Activated CD8-positive, alpha-beta memory T cell treated with anti-CD3 and anti-CD28 coated beads, Interleukin-2, amount 50 U/mL, for 24 hours (primary cell): ENCODE results near the gene TLCD5.
A peak's percentile ranks its signal among the peaks of the same experiment; 100 is the strongest.

ENCODE experiments used
- DNase-seq: peaks from one replicate; pipeline ENCODE4 v3.0.0-alpha.2; 2020; ENCODE audit errors: extremely low read depth

The TLCD5 gene

DNA sequence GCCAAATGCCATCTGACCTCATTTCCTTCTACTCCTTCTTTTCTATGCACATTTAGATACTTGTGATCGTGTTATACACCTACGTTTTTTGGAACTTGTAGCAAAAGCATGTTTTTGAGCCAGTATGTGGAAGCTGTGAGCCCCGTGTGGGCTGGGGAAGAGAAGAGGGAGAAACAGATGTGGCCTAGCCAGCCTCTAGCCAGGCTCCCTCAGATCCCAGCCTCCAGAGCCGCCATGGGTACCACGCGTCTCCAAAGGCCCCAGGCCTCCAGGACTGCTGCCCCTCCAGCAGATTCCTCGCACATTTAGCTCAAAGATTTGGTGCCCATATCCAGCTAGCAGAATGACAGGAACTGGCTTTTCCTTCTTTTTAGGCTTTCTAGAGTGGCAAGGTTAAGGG is 17.0 kb upstream of the TLCD5 start:
- no peak for DNase-seq

DNA sequence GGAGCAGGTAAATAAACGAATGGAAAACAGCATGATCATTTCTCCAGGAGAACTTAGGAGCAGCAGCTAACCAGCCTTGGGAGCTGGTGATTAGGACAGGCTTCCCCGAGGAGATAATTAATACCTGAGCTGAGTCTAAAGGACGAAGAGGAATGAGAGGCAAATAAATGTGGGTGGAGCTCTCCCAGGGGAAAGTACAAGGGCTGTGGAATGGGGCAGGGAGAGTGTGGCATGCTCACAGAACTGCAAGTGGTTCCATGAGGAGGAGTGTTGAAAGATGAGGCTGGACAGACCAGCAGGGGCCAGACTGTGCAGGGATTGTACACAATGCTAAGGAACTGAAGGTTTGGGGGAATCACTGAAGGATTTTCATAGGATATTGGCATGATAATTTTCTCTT is 14.2 kb upstream of the TLCD5 start:
- no peak for DNase-seq

DNA sequence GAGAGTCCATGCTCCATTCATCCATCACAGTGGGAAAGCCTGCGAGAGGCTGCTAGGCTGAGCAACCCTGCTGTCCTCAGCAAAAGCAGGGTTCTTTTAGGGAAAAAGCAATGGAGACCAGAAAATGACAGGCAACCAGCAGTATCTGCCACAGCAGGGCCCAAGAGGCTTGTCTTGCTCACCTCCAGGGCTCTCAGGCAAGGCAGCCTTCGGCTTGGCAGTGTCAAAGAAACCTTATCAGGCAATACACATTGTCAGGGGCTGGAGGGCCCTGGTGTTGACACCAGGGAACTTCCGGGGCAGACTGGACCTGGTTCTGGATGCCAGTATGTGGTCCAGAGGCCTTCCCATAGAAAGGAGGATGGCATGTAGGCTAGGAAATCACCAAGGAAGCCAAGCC is 10.2 kb upstream of the TLCD5 start:
- DNase-seq: no peak

- DNase-seq: no peak
Observed at GRCh38 chr11:120316880-120317688, 8.0 kb upstream of the TLCD5 start.

GRCh38 chr11:120317689-120318480 is 7.2 kb upstream of the TLCD5 start:
- no peak for DNase-seq

- DNase-seq: no peak
Observed at GRCh38 chr11:120318906-120319305, 6.2 kb upstream of the TLCD5 start.

- no peak for DNase-seq
Observed at GRCh38 chr11:120326228-120326627, 1.1 kb downstream of the TLCD5 start.

GRCh38 chr11:120326845-120327281 is 1.8 kb downstream of the TLCD5 start:
- DNase-seq: no peak

- DNase-seq: no peak
Observed at GRCh38 chr11:120327311-120327710, 2.2 kb downstream of the TLCD5 start.

- no peak for DNase-seq
Observed at GRCh38 chr11:120329556-120329955, 4.5 kb downstream of the TLCD5 start.

- DNase-seq: no peak
Observed at GRCh38 chr11:120330045-120330444, 4.9 kb downstream of the TLCD5 start.

GRCh38 chr11:120331301-120331996 is 6.3 kb downstream of the TLCD5 start:
- DNase-seq: no peak

GRCh38 chr11:120332822-120333716 is 8.0 kb downstream of the TLCD5 start:
- no peak for DNase-seq

DNA sequence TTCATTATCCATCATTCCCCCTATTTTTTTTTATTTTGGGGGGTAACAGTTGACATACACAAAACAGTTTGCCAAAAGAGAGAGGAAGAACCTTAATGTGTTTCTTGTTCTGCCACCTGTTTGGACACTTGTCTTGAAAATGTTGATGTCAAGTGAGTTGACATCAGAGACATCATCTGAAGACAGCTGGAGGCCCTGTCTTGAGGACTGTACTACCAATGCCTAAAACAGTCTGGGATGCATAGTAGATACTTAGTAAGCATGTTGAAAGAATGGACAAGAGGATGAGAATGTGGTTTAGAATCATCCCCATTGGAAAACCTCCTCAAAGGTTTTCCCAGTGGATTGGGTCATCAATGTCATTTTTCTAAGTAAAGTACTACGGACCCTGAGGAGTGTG is 8.7 kb downstream of the TLCD5 start:
- no peak for DNase-seq

- no peak for DNase-seq
Observed at GRCh38 chr11:120334332-120334731, 9.2 kb downstream of the TLCD5 start.

- peak; percentile 43 for DNase-seq
Observed at GRCh38 chr11:120334894-120335462, 9.9 kb downstream of the TLCD5 start.

GRCh38 chr11:120335556-120335907 is 10.4 kb downstream of the TLCD5 start:
- DNase-seq: no peak

DNA sequence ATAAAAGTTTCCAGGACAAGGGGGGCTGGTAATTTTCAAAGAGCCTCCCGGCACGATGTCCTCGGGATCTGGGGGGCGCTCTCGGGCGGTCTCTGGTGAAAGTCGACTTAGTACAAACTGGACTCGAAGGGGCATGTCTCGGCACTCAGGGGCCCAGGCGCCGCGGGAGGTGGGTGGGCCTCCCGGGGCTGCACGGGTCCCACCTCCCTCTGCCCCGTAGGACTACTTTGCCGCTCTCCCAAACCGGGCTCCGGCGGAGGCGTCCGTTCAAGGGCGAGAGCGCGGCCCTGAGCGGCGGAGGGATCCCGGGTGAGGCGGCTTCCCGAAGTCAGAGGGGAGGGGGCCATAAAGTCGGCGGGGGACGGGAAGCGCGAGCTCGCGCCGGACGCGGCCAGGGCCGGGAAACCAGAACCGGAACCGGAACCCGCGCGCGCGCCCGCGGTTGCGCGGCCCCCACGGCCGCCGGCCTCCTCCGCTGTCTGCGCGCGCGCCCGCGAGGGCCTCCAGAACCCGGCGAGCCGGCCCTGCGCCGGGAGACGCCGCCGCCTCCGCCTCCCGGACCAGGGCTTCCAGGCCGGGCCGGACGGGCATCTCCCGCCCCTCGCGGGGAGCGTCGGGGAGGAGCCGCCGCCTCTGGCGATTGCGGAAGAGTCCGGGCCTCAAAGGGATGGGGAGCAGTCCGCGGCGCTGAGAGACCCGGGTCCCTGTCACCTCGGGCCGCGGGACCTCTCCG is 11.0 kb downstream of the TLCD5 start, which contains the start of gene ARHGEF12:
Gene ARHGEF12 (plus strand): TSS at position 506 of the 733 bp plus-strand sequence. CDS start 831 bp downstream, outside the sequence.
- peak; percentile 65 for DNase-seq

DNA sequence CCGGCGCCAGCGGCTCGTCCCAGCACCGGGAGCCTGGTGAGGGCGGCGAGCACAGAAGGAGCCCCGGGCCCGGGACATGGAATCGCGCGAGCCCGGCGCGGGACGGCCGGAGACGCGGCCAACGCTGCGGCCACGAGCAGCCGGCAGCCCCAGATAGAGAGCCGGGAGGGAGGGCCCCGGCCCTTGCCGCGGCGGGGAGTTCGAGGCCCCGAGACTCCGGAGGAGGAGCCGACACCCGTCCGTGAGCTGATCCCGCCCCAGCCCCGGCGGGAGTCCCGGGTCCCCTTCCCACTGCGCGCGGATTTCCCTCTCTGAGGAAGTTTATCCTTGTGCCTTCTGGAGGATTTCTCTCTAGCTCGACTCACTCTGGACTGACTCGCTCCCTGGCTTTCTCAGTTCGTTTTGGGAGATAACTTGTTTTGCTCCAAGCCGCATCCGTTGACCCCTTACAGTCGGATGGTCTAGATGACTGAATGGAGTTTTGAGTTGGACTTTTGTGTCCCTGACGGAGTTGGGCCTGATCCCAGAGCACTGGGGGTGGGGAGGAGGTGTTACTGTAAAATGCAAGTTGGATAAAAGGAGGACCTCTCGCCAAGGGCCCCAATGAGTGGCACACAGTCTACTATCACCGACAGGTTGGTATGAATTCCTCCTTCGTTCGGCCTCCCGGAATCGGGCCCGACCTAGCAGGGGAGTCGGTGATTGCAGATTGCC is 11.7 kb downstream of the TLCD5 start:
- no peak for DNase-seq
